Type B pancreatic cell (in vitro differentiated cells): ENCODE results near the gene SERINC5. TPM values are rescaled to one million over a fixed set of nuclear protein-coding genes. Genes with fewer than 3 reads are reported as not detected.

ENCODE experiments used
- DNase-seq: peaks from one replicate; pipeline ENCODE4 v3.0.0; 2021; ENCODE audit warnings: mixed read lengths; ENCODE audit not compliant: unreplicated experiment; ENCODE audit errors: extremely low spot score
- H3K27ac Mint-ChIP-seq: 2 replicates; pipeline ENCODE4 v1.8.0; 2021; ENCODE audit warnings: mild to moderate bottlenecking, mixed read lengths
- H3K27me3 Mint-ChIP-seq: 2 replicates; pipeline ENCODE4 v1.8.0; 2021; ENCODE audit warnings: mixed read lengths
- H3K36me3 Mint-ChIP-seq: 2 replicates; pipeline ENCODE4 v1.8.0; 2021; ENCODE audit warnings: mixed read lengths
- H3K4me1 Mint-ChIP-seq: one replicate; pipeline ENCODE4 v1.8.0; 2021; ENCODE audit warnings: mixed read lengths; ENCODE audit not compliant: unreplicated experiment
- H3K4me3 Mint-ChIP-seq: 2 replicates; pipeline ENCODE4 v1.8.0; 2021; ENCODE audit warnings: mild to moderate bottlenecking, mixed read lengths
- H3K9me3 Mint-ChIP-seq: 2 replicates; pipeline ENCODE4 v1.8.0; 2021; ENCODE audit warnings: mixed read lengths
- total RNA-seq: library from RNA; stranded (reverse); gene quantifications from 2 replicates; pipeline ENCODE4 v1.2.1, GENCODE V29; 2021; ENCODE audit warnings: low replicate concordance
- TF ChIP-seq, protein P1 (sequence below): fragments of 200-600 bp; sonication (generic); conservative IDR thresholded peaks from 2 replicates; pipeline ENCODE4 v1.5.0; 2021; ENCODE audit warnings: antibody characterized with exemption, mild to moderate bottlenecking

SERINC5 gene
- total RNA-seq, 1 donor from 2014 or later: 59.0 TPM

DNA sequence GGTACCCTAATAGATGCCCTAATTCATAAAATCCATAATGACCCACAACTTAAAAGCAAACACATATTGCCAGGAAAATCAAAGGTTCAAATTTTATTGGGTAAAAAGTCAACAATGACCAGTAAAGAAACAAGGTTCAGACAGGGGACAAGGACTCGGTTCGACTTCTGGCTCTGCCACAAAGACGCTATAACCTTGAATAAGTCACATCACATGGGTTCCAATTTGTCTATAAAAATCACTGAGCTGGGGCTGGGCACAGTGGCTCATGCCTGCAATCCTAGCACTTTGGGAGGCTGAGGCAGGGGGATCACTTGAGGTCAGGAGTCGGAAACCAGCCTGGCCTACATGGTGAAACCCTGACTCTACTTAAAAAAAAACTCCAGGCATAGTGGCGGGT, 80.5 kb downstream of the SERINC5 start:
- Mint-ChIP-seq H3K4me3 (no peak overlapping the region), H3K27ac (peak overlapping the region; percentile 65), H3K9me3 (no peaks in the 10 kb centered on the region), H3K36me3 (peaks cover 17% of the 10 kb centered on the region), H3K4me1 (peaks cover 4% of the 10 kb centered on the region), H3K27me3 (no peaks in the 10 kb centered on the region)
- no peak for DNase-seq
- TF ChIP-seq, protein P1, sequence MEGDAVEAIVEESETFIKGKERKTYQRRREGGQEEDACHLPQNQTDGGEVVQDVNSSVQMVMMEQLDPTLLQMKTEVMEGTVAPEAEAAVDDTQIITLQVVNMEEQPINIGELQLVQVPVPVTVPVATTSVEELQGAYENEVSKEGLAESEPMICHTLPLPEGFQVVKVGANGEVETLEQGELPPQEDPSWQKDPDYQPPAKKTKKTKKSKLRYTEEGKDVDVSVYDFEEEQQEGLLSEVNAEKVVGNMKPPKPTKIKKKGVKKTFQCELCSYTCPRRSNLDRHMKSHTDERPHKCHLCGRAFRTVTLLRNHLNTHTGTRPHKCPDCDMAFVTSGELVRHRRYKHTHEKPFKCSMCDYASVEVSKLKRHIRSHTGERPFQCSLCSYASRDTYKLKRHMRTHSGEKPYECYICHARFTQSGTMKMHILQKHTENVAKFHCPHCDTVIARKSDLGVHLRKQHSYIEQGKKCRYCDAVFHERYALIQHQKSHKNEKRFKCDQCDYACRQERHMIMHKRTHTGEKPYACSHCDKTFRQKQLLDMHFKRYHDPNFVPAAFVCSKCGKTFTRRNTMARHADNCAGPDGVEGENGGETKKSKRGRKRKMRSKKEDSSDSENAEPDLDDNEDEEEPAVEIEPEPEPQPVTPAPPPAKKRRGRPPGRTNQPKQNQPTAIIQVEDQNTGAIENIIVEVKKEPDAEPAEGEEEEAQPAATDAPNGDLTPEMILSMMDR: no peak

DNA sequence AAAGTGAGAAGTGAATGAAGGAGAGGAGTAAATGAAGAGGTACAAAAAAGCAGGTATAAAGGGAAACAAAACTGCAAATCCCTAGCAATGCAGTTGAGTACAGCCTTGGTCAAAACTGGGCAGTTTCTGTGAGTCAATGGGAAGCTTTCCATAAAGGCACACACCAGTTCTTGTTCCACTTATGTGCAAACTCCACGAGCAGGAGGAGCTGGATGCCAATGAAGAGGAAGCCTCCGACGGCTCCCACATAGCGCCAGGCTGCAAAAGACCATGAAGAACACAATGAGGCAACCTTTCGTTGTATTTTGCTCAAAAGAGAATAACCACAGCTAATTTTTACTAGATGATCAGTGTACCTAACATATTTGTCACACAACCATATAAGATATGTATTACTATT, 81.1 kb downstream of the SERINC5 start:
- Mint-ChIP-seq H3K27me3 (no peaks in the 10 kb centered on the region), H3K36me3 (peaks cover 21% of the 10 kb centered on the region), H3K4me3 (no peak overlapping the region), H3K4me1 (peaks cover 3% of the 10 kb centered on the region), H3K27ac (peak overlapping the region; percentile 65), H3K9me3 (no peaks in the 10 kb centered on the region)
- TF ChIP-seq, protein P1: no peak
- no peak for DNase-seq

DNA sequence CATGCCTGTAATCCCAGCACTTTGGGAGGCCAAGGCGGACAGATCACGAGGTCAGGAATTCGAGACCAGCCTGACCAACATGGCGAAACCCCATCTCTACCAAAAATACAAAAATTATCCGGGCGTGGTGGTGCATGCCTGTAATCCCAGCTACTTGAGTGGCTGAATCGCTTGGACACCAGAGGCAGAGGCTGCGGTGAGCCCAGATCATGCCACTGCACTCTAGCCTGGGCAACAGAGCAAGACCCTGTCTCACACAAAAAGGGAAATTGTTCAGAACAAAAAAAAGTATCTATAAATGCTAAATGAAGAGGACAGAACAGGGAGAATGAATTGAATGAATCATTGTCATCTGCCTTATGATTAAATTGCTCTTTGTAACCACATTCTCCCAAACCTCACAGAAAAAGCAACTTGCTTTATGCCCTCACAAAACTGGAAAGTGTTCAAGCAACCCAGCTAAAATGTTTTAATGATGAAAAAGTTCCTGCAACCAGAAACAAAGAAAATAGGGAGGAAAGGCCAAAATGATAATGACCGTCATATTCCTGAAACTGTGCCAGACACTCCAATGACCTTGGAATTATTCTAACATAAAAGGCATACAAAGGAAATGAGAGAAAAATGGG, 83.7 kb downstream of the SERINC5 start:
- Mint-ChIP-seq H3K27ac (no peak overlapping the region), H3K4me3 (no peak overlapping the region), H3K9me3 (no peaks in the 10 kb centered on the region), H3K36me3 (peaks cover 35% of the 10 kb centered on the region), H3K27me3 (no peaks in the 10 kb centered on the region), H3K4me1 (peaks cover 6% of the 10 kb centered on the region)
- DNase-seq: no peak
- TF ChIP-seq, protein P1: no peak

DNA sequence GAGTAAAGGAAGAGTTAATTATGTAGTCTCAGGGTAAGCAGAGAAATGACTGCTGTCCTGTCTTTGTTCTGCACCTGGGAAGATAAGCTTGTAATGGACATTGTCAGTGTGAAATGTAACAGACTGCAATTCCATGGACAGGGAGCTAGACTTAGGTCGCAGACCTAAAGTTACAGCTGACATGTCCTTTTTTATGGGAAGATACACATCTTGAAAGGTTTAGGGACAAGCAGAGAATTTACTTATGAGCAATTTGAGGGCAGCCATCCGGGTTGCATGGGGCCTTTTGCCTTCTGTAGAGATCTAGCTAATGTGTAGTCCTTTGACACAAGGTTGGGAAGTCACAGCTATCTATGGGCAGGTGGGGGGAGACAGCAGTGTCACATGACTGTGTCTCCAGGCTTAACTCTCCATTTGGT, 85.7 kb downstream of the SERINC5 start:
- Mint-ChIP-seq H3K9me3 (no peaks in the 10 kb centered on the region), H3K4me3 (no peak overlapping the region), H3K27me3 (no peaks in the 10 kb centered on the region), H3K27ac (peak overlapping the region; percentile 18), H3K36me3 (peaks cover 42% of the 10 kb centered on the region), H3K4me1 (peaks cover 23% of the 10 kb centered on the region)
- TF ChIP-seq, protein P1: no peak
- no peak for DNase-seq

DNA sequence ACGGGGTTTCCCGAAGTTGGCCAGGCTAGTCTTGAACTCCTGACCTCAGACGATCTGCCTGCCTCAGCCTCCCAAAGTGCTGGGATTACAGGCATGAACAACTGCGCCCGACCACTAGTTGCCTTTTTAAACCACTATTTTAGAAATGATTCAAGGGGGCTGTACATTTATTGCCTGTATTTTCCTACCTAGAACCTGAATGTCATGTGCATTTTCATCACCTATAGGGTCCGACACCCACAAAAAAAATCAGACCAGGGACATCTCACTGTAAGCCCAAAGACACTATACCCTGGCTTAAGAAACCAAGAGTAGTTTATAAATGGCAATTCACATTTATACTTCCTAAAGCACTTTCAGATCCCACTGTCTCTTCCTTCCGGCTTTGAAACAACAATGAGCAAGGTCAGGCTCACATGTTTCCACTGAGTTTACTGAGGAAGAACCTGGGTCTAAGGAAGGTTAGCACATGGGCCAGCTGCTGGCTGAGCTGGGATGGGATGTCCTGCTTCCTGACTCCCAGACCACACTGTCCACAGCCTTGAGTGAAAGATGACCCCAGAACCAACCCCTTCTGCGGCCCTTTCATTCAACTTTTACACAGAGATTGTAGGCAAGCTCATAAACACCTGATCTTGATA, 87.3 kb downstream of the SERINC5 start:
- H3K9me3 Mint-ChIP-seq: no peaks in the 10 kb centered on the region
- peaks cover 40% of the 10 kb centered on the region for H3K36me3 Mint-ChIP-seq
- no peak overlapping the region for H3K4me3 Mint-ChIP-seq
- no peak for DNase-seq
- TF ChIP-seq, protein P1: no peak
- H3K4me1 Mint-ChIP-seq: peaks cover 21% of the 10 kb centered on the region
- H3K27me3 Mint-ChIP-seq: no peaks in the 10 kb centered on the region
- H3K27ac Mint-ChIP-seq: no peak overlapping the region
